Small intestine (tissue), 7 donors: ENCODE data around the gene DDR1. TPM values are rescaled to one million over a fixed set of nuclear protein-coding genes. Genes with fewer than 3 reads are reported as not detected.
A peak's percentile ranks its signal among the peaks of the same experiment; 100 is the strongest.
"Not testable (repeated sequence)": the region's sequence is repeated elsewhere in the genome, so short reads cannot be mapped to it uniquely, and the experiment has no call there.

Experiments used
- DNase-seq, 2 donors: peaks; one replicate each; pipeline versions ENCODE4 v3.0.0 to v3.0.0-alpha.2; 2013
- FAIRE-seq: peaks from 2 replicates; lab custom pipeline; 2012; peaks lifted over from hg19 to GRCh38; lab: Jason Lieb, UNC
- H3K27ac ChIP-seq, 3 donors: one replicate each; pipeline ENCODE4 v1.5.1; 2013; ENCODE audit warnings: low read length in 2 of 3, mild to moderate bottlenecking in 2 of 3, control low read depth in 1 of 3, inconsistent platforms in 1 of 3, low read depth in 1 of 3, moderate library complexity in 1 of 3
- H3K27me3 ChIP-seq, 3 donors: one replicate each; pipeline ENCODE4 v1.6.1; 2013; ENCODE audit warnings: low read length in 3 of 3, inconsistent platforms in 1 of 3; ENCODE audit not compliant: control insufficient read depth in 3 of 3, insufficient read depth in 3 of 3
- H3K36me3 ChIP-seq, 3 donors: one replicate each; pipeline ENCODE4 v1.6.1; 2013; ENCODE audit warnings: low read length in 3 of 3, inconsistent platforms in 1 of 3, low read depth in 1 of 3, mild to moderate bottlenecking in 1 of 3, moderate library complexity in 1 of 3; ENCODE audit not compliant: control insufficient read depth in 3 of 3, insufficient read depth in 2 of 3
- H3K4me1 ChIP-seq, 3 donors: one replicate each; pipeline ENCODE4 v1.6.1; 2013; ENCODE audit warnings: low read length in 2 of 3, inconsistent platforms in 1 of 3, low read depth in 1 of 3, mild to moderate bottlenecking in 1 of 3, moderate library complexity in 1 of 3; ENCODE audit not compliant: control insufficient read depth in 3 of 3, insufficient read depth in 2 of 3
- H3K4me3 ChIP-seq, 3 donors: one replicate each; pipeline ENCODE4 v1.5.1; 2013; ENCODE audit warnings: low read length in 3 of 3, control low read depth in 1 of 3, inconsistent platforms in 1 of 3, low read depth in 1 of 3, mild to moderate bottlenecking in 1 of 3, moderate library complexity in 1 of 3
- H3K9me3 ChIP-seq, 2 donors: one replicate each; pipeline ENCODE4 v1.6.1; 2013; ENCODE audit warnings: low read depth in 1 of 2, low read length in 1 of 2; ENCODE audit not compliant: control insufficient read depth in 2 of 2, insufficient read depth in 1 of 2
- WGBS, 3 donors: extraction: QIAGEN DNeasy Blood & Tissue Kit; methylation state at CpG; one replicate each; pipeline ENCODE4 v1.1.7; 2013; 5-methylcytosine and 5-hydroxymethylcytosine counted together
- polyA plus RNA-seq, 4 donors: library from polyadenylated mRNA; stranded (reverse) in 3 of 4; unstranded in 1 of 4; fragments of 200-250 nt in 3 of 4; fragments of 120-200 nt in 1 of 4; gene quantifications; one replicate each; pipeline versions ENCODE4 v1.2.1 to v1.2.3, GENCODE V29; 2013
- donor health status: healthy with polysubstance abuse.
- donor health status: control.
- donor health status: control.
- donor health status: Bipolar disorder and iron deficiency.
- donor health status: healthy.

Gene DDR1
- polyA plus RNA-seq, 4 donors, result 45.7 to 185 (median 66.5) TPM

- Histone ChIP-seq H3K27ac (no peak overlapping the region), H3K4me1 (no peaks in the 10 kb centered on the region), H3K27me3 (no peaks in the 10 kb centered on the region), H3K9me3 (no peaks in the 10 kb centered on the region), H3K4me3 (no peak overlapping the region), H3K36me3 (peaks cover 13 to 59% (median 22%) of the 10 kb centered on the region in 3 donors)
- FAIRE-seq, result no peak
- no peak for DNase-seq
- 74 to 87% (median 82%) methylated on average over 23 of the region's 23 CpGs for WGBS, 3 donors
These were observed 14.5 kb downstream of the DDR1 start for GRCh38 chr6:30898750-30899360.

- peaks cover 4 to 41% (median 12%) of the 10 kb centered on the region in 3 donors for H3K36me3 ChIP-seq
- DNase-seq, result no peak
- H3K4me3 ChIP-seq, result no peak overlapping the region
- H3K4me1 ChIP-seq, result no peaks in the 10 kb centered on the region
- H3K27ac ChIP-seq, result no peak overlapping the region
- no peaks in the 10 kb centered on the region for H3K27me3 ChIP-seq
- H3K9me3 ChIP-seq, result no peaks in the 10 kb centered on the region
- FAIRE-seq, result no peak
- 65 to 80% (median 76%) methylated on average over 1 of the region's 1 CpG for WGBS, 3 donors
These were observed 16.6 kb downstream of the DDR1 start for GRCh38 chr6:30900863-30901417.

GRCh38 chr6:30901436-30901835 is 17.1 kb downstream of the DDR1 start:
- Histone ChIP-seq H3K4me1 (no peaks in the 10 kb centered on the region), H3K27ac (no peak overlapping the region), H3K27me3 (no peaks in the 10 kb centered on the region), H3K4me3 (no peak overlapping the region), H3K36me3 (peaks cover 4 to 36% (median 12%) of the 10 kb centered on the region in 3 donors), H3K9me3 (no peaks in the 10 kb centered on the region)
- FAIRE-seq (no peak), DNase-seq (no peak)

GRCh38 chr6:30902196-30902595 is 17.9 kb downstream of the DDR1 start:
- H3K4me1 ChIP-seq, H3K9me3 ChIP-seq, H3K4me3 ChIP-seq, H3K27ac ChIP-seq, DNase-seq, H3K27me3 ChIP-seq, FAIRE-seq: not testable (repeated sequence)
- H3K36me3 ChIP-seq, result peaks cover 4 to 30% (median 12%) of the 10 kb centered on the region in 3 donors
- 72 to 82% (median 78%) methylated on average over 9 of the region's 9 CpGs for WGBS, 3 donors

DNA sequence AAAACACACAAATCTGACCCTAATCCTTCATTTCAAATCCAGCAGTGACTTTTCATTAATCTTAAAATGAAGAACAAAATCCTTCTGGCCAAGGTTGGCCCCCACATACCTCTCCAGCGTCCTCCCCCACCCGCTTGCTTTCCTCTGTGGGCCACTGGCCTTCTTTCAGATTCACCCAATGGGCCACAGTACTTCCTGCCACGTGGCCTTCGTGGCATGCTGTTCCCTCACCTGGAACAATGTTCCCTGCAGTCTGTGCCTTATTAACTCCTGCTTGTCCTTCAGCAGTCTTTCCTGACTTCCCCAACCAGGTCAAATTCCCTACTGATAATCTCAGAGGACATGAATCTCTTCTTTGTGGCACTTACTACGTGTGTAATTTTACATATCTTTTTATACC is 18.4 kb downstream of the DDR1 start:
- no peak overlapping the region for H3K4me3 ChIP-seq
- no peak overlapping the region for H3K27ac ChIP-seq
- FAIRE-seq, result no peak

GRCh38 chr6:30903236-30903635 is 18.9 kb downstream of the DDR1 start:
- FAIRE-seq (no peak), DNase-seq (no peak)
- peaks cover 0 to 19% (median 6%) of the 10 kb centered on the region in 3 donors for H3K36me3 ChIP-seq
- H3K4me3 ChIP-seq, result no peak overlapping the region
- H3K4me1 ChIP-seq, result no peaks in the 10 kb centered on the region
- H3K27me3 ChIP-seq, result no peaks in the 10 kb centered on the region
- WGBS, 3 donors, result 83 to 87% (median 87%) methylated on average over 4 of the region's 4 CpGs
- H3K27ac ChIP-seq, result no peak overlapping the region
- H3K9me3 ChIP-seq, result no peaks in the 10 kb centered on the region

More for the DNA sequence above, 18.4 kb downstream of the DDR1 start:
- no peaks in the 10 kb centered on the region for H3K9me3 ChIP-seq
- H3K27me3 ChIP-seq, result no peaks in the 10 kb centered on the region
- peak in 1 of 2 donors; percentile 46 for DNase-seq
- 27 to 42% (median 40%) methylated on average over 5 of the region's 5 CpGs for WGBS, 3 donors
- H3K36me3 ChIP-seq, result peaks cover 2 to 25% (median 9%) of the 10 kb centered on the region in 3 donors
- H3K4me1 ChIP-seq, result no peaks in the 10 kb centered on the region

GRCh38 chr6:30907290-30907757 is 23.0 kb downstream of the DDR1 start:
- not testable (repeated sequence) for FAIRE-seq

GRCh38 chr6:30907758-30908591 is 23.7 kb downstream of the DDR1 start, which contains the start of gene GTF2H4:
Gene GTF2H4, plus strand, starts transcription at chr6:30908207.
- DNase-seq, result peak; percentile 97 to 100
- Histone ChIP-seq H3K27me3 (no peaks in the 10 kb centered on the region), H3K27ac (peak within 1 kb of the TSS in 2 of 3 donors; percentile 60 to 64), H3K36me3 (peaks cover 0 to 27% (median 2%) of the 10 kb centered on the region in 3 donors), H3K9me3 (no peaks in the 10 kb centered on the region), H3K4me1 (peaks cover 0 to 10% (median 3%) of the 10 kb centered on the region in 3 donors), H3K4me3 (peak within 1 kb of the TSS; percentile 40 to 73 (median 68))
- no peak for FAIRE-seq
- WGBS, 3 donors, result 0 to 1% (median 1%) methylated on average over 49 of the region's 49 CpGs

More at GRCh38 chr6:30907290-30907757, 23.0 kb downstream of the DDR1 start:
- Histone ChIP-seq H3K4me3 (peak overlapping the region in 2 of 3 donors; percentile 68 to 73), H3K27ac (peak overlapping the region in 2 of 3 donors; percentile 60 to 64), H3K36me3 (peaks cover 0 to 23% (median 2%) of the 10 kb centered on the region in 3 donors), H3K4me1 (peaks cover 0 to 10% (median 3%) of the 10 kb centered on the region in 3 donors)
- 8 to 35% (median 24%) methylated on average over 16 of the region's 16 CpGs for whole genome bisulfite sequencing, 3 donors
- H3K9me3 ChIP-seq, H3K27me3 ChIP-seq: not testable (repeated sequence)
- DNase-seq, result peak; percentile 69 to 73
